C4-2B (cell line): Measurements from ENCODE around the gene COX7A2.

Experiments used
- ZFX ChIP-seq: fragments of 450-650 bp; IDR thresholded peaks from 2 replicates; pipeline ENCODE4 v1.6.1; 2017
- TF ChIP-seq, protein P1 (sequence below): fragments of 450-650 bp; conservative IDR thresholded peaks from 2 replicates; pipeline ENCODE4 v1.5.1; 2017; ENCODE audit warnings: mild to moderate bottlenecking

DNA sequence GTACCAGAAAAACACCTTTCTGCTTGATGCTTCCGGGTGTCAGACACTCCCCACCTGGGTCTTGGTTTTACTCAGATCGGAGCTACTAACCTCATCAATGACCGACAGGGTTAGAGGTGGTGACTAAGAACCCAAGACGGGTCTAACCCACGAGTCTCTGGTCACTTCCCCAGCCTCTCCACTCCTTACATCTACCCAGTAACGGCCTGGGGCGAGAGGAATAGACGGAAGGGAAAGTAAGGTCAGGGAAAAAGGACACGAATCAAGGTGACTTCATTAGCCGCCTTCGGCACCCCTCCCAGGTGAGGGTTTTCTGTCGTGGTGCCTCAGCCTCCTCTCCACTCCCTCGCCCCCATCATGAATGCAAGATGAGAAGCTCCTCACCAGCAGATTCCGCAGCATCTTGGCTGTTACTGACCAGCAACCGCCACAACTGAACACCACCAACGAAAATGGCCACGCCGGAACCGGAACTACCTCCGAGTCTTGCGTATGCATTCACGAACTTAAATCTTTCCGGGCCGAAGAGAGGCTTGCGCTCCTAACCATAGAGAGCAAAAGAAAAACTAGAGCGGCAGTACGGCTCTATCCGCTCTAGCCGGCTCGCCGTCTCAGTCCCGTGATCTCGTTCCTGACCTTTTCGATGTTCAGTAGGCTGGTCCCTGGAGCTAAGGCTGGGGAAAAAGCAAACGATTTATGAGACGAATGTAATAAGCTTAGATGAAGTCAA, at the start of gene COX7A2:
- TF ChIP-seq, protein P1, sequence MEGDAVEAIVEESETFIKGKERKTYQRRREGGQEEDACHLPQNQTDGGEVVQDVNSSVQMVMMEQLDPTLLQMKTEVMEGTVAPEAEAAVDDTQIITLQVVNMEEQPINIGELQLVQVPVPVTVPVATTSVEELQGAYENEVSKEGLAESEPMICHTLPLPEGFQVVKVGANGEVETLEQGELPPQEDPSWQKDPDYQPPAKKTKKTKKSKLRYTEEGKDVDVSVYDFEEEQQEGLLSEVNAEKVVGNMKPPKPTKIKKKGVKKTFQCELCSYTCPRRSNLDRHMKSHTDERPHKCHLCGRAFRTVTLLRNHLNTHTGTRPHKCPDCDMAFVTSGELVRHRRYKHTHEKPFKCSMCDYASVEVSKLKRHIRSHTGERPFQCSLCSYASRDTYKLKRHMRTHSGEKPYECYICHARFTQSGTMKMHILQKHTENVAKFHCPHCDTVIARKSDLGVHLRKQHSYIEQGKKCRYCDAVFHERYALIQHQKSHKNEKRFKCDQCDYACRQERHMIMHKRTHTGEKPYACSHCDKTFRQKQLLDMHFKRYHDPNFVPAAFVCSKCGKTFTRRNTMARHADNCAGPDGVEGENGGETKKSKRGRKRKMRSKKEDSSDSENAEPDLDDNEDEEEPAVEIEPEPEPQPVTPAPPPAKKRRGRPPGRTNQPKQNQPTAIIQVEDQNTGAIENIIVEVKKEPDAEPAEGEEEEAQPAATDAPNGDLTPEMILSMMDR = no peak
- no peak for TF ChIP-seq ZFX
